ENCODE measurements around the gene SPOCK3. TPM values are rescaled to one million over a fixed set of nuclear protein-coding genes. Genes with fewer than 3 reads are reported as not detected.

SPOCK3 gene
- total RNA-seq, 2 experiments from 2014 or later = not detected

GRCh38 chr4:166846939-166847338 lies 387.4 kb downstream of the SPOCK3 start:
- Mint-ChIP-seq H3K4me3 (no peak overlapping the region), H3K4me1 (no peaks in the 10 kb centered on the region), H3K27me3 (no peaks in the 10 kb centered on the region), H3K36me3 (ENCODE audit: low read depth) (no peaks in the 10 kb centered on the region), H3K9me3 (peaks cover 4% of the 10 kb centered on the region), H3K27ac (no peak overlapping the region)
- no peak for DNase-seq
- CTCF ChIA-PET = no interaction called here
- POLR2A ChIA-PET = no interaction called here

DNA sequence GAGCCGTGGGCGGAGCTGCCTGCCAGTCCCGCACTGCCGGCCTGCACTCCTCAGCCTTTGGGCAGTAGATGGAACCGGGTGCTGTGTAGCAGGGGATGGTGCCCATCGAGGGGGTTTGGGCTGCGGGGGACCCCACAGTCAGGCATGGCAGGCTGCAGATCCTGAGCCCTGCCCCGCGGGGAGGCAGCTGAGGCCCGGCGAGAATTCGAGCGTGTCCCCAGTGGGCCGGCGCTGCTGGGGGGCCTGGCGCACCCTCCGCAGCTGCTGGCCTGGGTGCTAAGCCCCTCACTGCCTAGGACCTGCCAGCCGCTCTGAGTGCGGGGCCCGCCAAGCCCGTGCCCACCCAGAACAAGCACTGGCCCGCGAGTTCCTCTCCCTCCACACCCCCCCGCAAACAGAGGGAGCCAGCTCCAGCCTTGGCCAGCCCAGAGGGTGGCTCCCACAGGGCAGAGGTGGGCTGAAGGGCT lies 391.5 kb downstream of the SPOCK3 start:
- Mint-ChIP-seq H3K4me3 (no peak overlapping the region), H3K27me3 (no peaks in the 10 kb centered on the region), H3K36me3 (ENCODE audit: low read depth) (no peaks in the 10 kb centered on the region), H3K9me3 (peaks cover 4% of the 10 kb centered on the region), H3K4me1 (no peaks in the 10 kb centered on the region), H3K27ac (no peak overlapping the region)
- ChIA-PET CTCF (no interaction called here), POLR2A (no interaction called here)
- no peak for DNase-seq

DNA sequence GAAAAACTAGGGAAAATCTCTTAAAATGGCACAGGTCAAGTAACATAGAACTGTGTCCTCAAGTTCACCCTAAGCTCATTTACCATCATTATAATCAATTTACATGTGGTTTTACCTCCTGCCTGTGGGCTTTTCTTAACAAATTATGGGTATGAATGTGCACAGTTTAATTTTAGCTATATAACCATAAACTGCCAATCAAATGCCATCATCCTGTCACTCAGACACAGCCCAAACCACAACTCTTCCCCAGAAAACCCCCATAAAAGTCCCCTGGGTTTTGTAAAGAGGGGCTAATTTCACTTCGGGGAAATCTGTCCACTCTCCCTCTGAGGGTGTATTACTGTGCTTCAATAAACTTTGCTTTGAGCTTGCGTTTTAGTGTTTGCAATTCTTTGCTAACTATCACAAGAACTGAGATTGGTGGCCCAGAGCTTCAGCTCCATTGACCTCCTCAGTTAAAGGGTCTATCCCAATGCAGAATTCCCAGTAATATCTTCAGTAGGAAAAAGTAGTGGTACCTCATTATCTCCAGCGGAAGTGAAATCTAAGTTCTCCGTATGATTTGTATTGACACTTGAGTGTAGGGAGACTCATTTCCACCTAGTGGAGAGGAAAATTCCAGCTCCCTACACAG lies 394.6 kb downstream of the SPOCK3 start:
- Mint-ChIP-seq H3K27ac (no peak overlapping the region), H3K4me3 (no peak overlapping the region), H3K9me3 (peaks cover 10% of the 10 kb centered on the region), H3K36me3 (ENCODE audit: low read depth) (no peaks in the 10 kb centered on the region), H3K27me3 (no peaks in the 10 kb centered on the region), H3K4me1 (no peaks in the 10 kb centered on the region)
- POLR2A ChIA-PET = no interaction called here
- no peak for DNase-seq
- CTCF ChIA-PET = interaction anchor here (0.6 kb wide), 1 partner anchor 18 kb away, joined by 3 read pairs; no protein-coding TSS in a partner anchor

DNA sequence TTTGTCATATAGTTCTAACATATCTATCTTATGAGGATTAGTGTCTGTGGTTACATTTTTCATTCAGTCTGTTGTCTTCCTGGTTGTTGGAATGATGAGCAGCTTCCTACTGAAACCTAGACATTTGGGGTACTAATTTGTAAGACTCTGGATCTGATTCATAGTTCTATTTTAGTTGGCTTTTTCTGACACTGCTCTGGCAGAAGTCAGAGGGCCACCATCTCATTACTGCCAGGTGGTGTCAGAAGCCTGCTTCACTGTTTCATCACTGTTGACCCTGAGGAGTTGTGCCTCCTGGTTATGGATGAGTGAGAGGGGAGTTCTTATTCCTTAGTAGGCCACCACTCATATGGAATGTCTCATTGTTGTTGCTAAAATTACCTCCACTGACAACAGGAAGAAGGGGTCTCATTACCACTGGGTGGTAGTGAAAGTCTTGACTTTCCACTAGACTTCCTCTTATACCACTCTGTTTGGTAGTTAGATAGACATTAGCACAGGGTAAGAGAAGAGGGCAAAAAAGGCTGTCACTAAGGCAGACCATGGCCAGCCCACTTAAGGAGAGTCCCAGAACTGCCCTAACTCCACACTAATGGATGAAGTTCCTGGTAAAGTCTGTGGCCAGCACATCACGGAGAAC lies 395.2 kb downstream of the SPOCK3 start:
- H3K27me3 Mint-ChIP-seq = no peaks in the 10 kb centered on the region
- no peak overlapping the region for H3K4me3 Mint-ChIP-seq
- H3K36me3 Mint-ChIP-seq (ENCODE audit: low read depth) = no peaks in the 10 kb centered on the region
- ChIA-PET CTCF (no interaction called here), POLR2A (no interaction called here)
- no peaks in the 10 kb centered on the region for H3K4me1 Mint-ChIP-seq
- no peak for DNase-seq
- no peak overlapping the region for H3K27ac Mint-ChIP-seq
- peaks cover 10% of the 10 kb centered on the region for H3K9me3 Mint-ChIP-seq

- H3K27ac Mint-ChIP-seq = no peak overlapping the region
- H3K4me1 Mint-ChIP-seq = no peaks in the 10 kb centered on the region
- POLR2A ChIA-PET = no interaction called here
- H3K27me3 Mint-ChIP-seq = no peaks in the 10 kb centered on the region
- no peak overlapping the region for H3K4me3 Mint-ChIP-seq
- CTCF ChIA-PET = no interaction called here
- H3K36me3 Mint-ChIP-seq (ENCODE audit: low read depth) = no peaks in the 10 kb centered on the region
- H3K9me3 Mint-ChIP-seq = peaks cover 6% of the 10 kb centered on the region
- no peak for DNase-seq
Observed at GRCh38 chr4:166836865-166837264, 397.4 kb downstream of the SPOCK3 start.

DNA sequence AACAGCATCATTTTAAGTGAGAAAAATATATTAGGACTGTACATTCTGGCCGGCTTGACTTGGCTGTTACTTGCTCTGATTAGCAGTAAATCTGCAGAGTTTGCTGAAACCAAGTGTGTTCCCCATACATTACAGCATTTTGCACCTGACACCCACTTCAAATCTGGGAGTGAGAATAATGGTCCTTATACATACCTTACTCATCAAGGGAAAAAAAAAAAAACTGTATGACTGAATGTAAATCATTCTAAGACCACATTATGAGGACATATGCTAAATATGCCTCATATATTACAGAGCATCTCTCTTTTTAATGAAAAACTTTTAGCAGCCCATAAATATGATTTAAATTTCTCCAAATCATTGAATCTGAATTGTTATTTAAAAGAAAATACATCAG lies 406.7 kb downstream of the SPOCK3 start:
- no peak overlapping the region for H3K4me3 Mint-ChIP-seq
- no peak for DNase-seq
- no peaks in the 10 kb centered on the region for H3K4me1 Mint-ChIP-seq
- no peak overlapping the region for H3K27ac Mint-ChIP-seq
- H3K9me3 Mint-ChIP-seq = peaks cover 2% of the 10 kb centered on the region
- ChIA-PET CTCF (no interaction called here), POLR2A (no interaction called here)
- H3K27me3 Mint-ChIP-seq = no peaks in the 10 kb centered on the region
- H3K36me3 Mint-ChIP-seq (ENCODE audit: low read depth) = no peaks in the 10 kb centered on the region

DNA sequence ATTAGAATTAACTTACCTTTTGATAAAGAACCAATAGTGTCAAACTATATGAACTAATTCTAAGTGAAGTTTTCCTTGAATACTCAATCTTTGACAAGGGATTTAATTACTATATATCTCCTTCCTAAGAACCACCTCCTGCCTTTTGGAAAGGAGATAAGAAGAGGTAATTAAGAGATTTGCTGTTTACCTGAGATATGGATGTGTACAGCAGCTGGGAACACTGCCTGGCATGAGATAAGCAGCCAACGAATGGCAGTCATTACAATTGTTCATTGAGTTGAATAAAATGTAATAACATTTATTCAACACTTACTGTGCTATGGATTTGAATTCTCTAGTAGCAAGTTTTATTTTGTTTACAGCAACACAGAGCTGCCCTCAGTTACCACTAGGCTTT lies 407.1 kb downstream of the SPOCK3 start:
- Mint-ChIP-seq H3K36me3 (ENCODE audit: low read depth) (no peaks in the 10 kb centered on the region), H3K27me3 (no peaks in the 10 kb centered on the region), H3K9me3 (peaks cover 2% of the 10 kb centered on the region), H3K4me3 (no peak overlapping the region), H3K4me1 (no peaks in the 10 kb centered on the region), H3K27ac (no peak overlapping the region)
- no peak for DNase-seq
- CTCF ChIA-PET = no interaction called here
- POLR2A ChIA-PET = no interaction called here

- ChIA-PET CTCF (no interaction called here), POLR2A (no interaction called here)
- Mint-ChIP-seq H3K4me1 (no peaks in the 10 kb centered on the region), H3K27ac (no peak overlapping the region), H3K27me3 (no peaks in the 10 kb centered on the region), H3K4me3 (no peak overlapping the region), H3K9me3 (peaks cover 2% of the 10 kb centered on the region), H3K36me3 (ENCODE audit: low read depth) (no peaks in the 10 kb centered on the region)
- no peak for DNase-seq
Observed at GRCh38 chr4:166823848-166824247, 410.4 kb downstream of the SPOCK3 start.

- no peaks in the 10 kb centered on the region for H3K27me3 Mint-ChIP-seq
- ChIA-PET CTCF (no interaction called here), POLR2A (no interaction called here)
- H3K27ac Mint-ChIP-seq = no peak overlapping the region
- H3K4me1 Mint-ChIP-seq = no peaks in the 10 kb centered on the region
- H3K9me3 Mint-ChIP-seq = peaks cover 2% of the 10 kb centered on the region
- no peak for DNase-seq
- H3K36me3 Mint-ChIP-seq (ENCODE audit: low read depth) = no peaks in the 10 kb centered on the region
- H3K4me3 Mint-ChIP-seq = no peak overlapping the region
Observed at GRCh38 chr4:166823126-166823525, 411.2 kb downstream of the SPOCK3 start.

GRCh38 chr4:166822386-166822785 lies 411.9 kb downstream of the SPOCK3 start:
- Mint-ChIP-seq H3K4me1 (no peaks in the 10 kb centered on the region), H3K27me3 (no peaks in the 10 kb centered on the region), H3K27ac (no peak overlapping the region), H3K36me3 (ENCODE audit: low read depth) (no peaks in the 10 kb centered on the region), H3K4me3 (no peak overlapping the region), H3K9me3 (peaks cover 2% of the 10 kb centered on the region)
- ChIA-PET CTCF (no interaction called here), POLR2A (no interaction called here)
- no peak for DNase-seq

GRCh38 chr4:166816890-166817289 lies 417.4 kb downstream of the SPOCK3 start:
- H3K27ac Mint-ChIP-seq = no peak overlapping the region

DNA sequence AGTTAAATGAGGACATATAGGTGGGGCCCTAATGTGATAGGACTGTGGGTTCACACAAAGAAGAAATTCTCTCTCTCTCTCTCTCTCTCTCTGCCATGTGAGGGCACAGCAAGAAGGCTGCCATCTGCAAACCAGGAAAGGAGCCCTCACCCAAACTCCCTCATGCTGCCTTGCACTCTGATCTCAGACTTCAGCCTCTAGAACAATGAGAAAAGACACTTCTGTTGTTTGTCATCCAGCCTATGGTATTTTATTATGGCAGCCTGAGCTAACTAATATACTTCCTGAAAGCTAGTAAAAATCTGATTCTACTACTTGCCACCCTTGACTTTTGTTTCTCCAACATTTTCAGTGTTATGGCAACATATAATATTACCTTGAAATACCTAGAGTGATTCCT lies 425.9 kb downstream of the SPOCK3 start:
- Mint-ChIP-seq H3K27me3 (no peaks in the 10 kb centered on the region), H3K36me3 (ENCODE audit: low read depth) (no peaks in the 10 kb centered on the region), H3K27ac (no peak overlapping the region), H3K9me3 (peaks cover 4% of the 10 kb centered on the region), H3K4me1 (no peaks in the 10 kb centered on the region), H3K4me3 (no peak overlapping the region)
- DNase-seq = no peak
- POLR2A ChIA-PET = no interaction called here
- CTCF ChIA-PET = no interaction called here

More at GRCh38 chr4:166816890-166817289, 417.4 kb downstream of the SPOCK3 start:
- DNase-seq = no peak
- Mint-ChIP-seq H3K36me3 (ENCODE audit: low read depth) (no peaks in the 10 kb centered on the region), H3K4me1 (no peaks in the 10 kb centered on the region), H3K9me3 (no peaks in the 10 kb centered on the region), H3K4me3 (no peak overlapping the region), H3K27me3 (no peaks in the 10 kb centered on the region)
- ChIA-PET POLR2A (no interaction called here), CTCF (no interaction called here)

- Mint-ChIP-seq H3K36me3 (ENCODE audit: low read depth) (no peaks in the 10 kb centered on the region), H3K4me1 (no peaks in the 10 kb centered on the region), H3K27ac (no peak overlapping the region), H3K27me3 (no peaks in the 10 kb centered on the region), H3K4me3 (no peak overlapping the region), H3K9me3 (no peaks in the 10 kb centered on the region)
- ChIA-PET CTCF (no interaction called here), POLR2A (no interaction called here)
- no peak for DNase-seq
Observed at GRCh38 chr4:166802346-166802745, 431.9 kb downstream of the SPOCK3 start.

DNA sequence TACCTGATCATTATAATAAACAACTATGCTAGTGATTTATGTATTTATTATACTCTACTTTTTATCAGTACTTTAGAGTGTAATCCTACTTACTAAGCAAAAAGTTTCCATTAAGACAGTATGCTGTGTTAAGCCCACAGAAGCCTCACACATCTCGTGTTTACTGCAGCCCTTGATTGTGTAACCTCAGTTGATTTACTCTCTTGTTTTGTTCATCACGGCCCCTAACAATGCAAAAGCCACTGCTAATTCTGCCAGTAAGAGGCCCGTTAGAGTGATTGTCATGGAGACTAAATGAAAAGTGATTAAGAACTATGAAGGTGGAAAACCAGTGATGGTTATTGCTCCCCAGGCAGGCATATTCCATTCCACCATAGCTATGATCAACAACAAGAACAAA lies 436.2 kb downstream of the SPOCK3 start:
- H3K4me3 Mint-ChIP-seq = no peak overlapping the region

More for the DNA sequence above, 436.2 kb downstream of the SPOCK3 start:
- ChIA-PET CTCF (no interaction called here), POLR2A (no interaction called here)
- no peaks in the 10 kb centered on the region for H3K27me3 Mint-ChIP-seq
- H3K9me3 Mint-ChIP-seq = peaks cover 2% of the 10 kb centered on the region
- no peak for DNase-seq
- no peak overlapping the region for H3K27ac Mint-ChIP-seq
- no peaks in the 10 kb centered on the region for H3K36me3 Mint-ChIP-seq (ENCODE audit: low read depth)
- H3K4me1 Mint-ChIP-seq = no peaks in the 10 kb centered on the region

Data from activated CD4-positive, alpha-beta T cell treated with anti-CD3 and anti-CD28 coated beads, Interleukin-2, amount 10 ng/mL, durations not matched to agents 7 days and 5 days (primary cell).